ENCODE results near the gene ZNF649.

- TF ChIP-seq, protein P1, sequence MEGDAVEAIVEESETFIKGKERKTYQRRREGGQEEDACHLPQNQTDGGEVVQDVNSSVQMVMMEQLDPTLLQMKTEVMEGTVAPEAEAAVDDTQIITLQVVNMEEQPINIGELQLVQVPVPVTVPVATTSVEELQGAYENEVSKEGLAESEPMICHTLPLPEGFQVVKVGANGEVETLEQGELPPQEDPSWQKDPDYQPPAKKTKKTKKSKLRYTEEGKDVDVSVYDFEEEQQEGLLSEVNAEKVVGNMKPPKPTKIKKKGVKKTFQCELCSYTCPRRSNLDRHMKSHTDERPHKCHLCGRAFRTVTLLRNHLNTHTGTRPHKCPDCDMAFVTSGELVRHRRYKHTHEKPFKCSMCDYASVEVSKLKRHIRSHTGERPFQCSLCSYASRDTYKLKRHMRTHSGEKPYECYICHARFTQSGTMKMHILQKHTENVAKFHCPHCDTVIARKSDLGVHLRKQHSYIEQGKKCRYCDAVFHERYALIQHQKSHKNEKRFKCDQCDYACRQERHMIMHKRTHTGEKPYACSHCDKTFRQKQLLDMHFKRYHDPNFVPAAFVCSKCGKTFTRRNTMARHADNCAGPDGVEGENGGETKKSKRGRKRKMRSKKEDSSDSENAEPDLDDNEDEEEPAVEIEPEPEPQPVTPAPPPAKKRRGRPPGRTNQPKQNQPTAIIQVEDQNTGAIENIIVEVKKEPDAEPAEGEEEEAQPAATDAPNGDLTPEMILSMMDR (IDR thresholded peaks at IDR 0.05; ENCODE audit: poor library complexity) = no peak
- TF ChIP-seq EZH2 (IDR thresholded peaks at IDR 0.05; ENCODE audit: borderline replicate concordance) (no peak), EZH2phosphoT487 (IDR thresholded peaks at IDR 0.05; ENCODE audit: low read depth, severe bottlenecking, unreplicated experiment) (no peak)
These were observed 14.9 kb downstream of the ZNF649 start for GRCh38 chr19:51889934-51890333.

Data from hepatocyte (in vitro differentiated cells).